Gastrocnemius medialis (tissue), 4 donors: ENCODE measurements around the gene ETAA1. TPM values are rescaled to one million over a fixed set of nuclear protein-coding genes. Genes with fewer than 3 reads are reported as not detected.

ENCODE experiments used
- ATAC-seq, 2 donors: fragments of 150-250 bp; one replicate each; pipeline ENCODE4 v1.9.1; 2016
- DNase-seq, 2 donors: peaks; one replicate each; pipeline ENCODE4 v3.0.0-alpha.2; 2019
- H3K27ac ChIP-seq, 4 donors: fragments of 200-600 bp; sonication (generic); 1 replicate in 1 of 4; 2 replicates in 3 of 4; pipeline ENCODE4 v1.5.1; 2016 to 2018; ENCODE audit warnings: mild to moderate bottlenecking in 2 of 4, moderate library complexity in 1 of 4
- H3K27me3 ChIP-seq, 3 donors: fragments of 200-600 bp; sonication (generic) in 2 of 3; 1 replicate in 1 of 3; 2 replicates in 2 of 3; pipeline versions ENCODE4 v1.5.1 to v1.6.0; 2016 to 2019; ENCODE audit warnings: mild to moderate bottlenecking in 1 of 3, moderate library complexity in 1 of 3
- H3K36me3 ChIP-seq, 2 donors: fragments of 200-600 bp; sonication (generic) in 1 of 2; one replicate each; pipeline ENCODE4 v1.5.1; 2017 to 2018
- H3K4me1 ChIP-seq, 2 donors: fragments of 200-600 bp; sonication (generic) in 1 of 2; one replicate each; pipeline ENCODE4 v1.5.1; 2016 to 2017; ENCODE audit warnings: mild to moderate bottlenecking in 2 of 2
- H3K4me3 ChIP-seq, 4 donors: fragments of 200-600 bp; sonication (generic) in 3 of 4; 1 replicate in 1 of 4; 2 replicates in 3 of 4; pipeline ENCODE4 v1.5.1; 2016 to 2019; ENCODE audit warnings: mild to moderate bottlenecking in 2 of 4
- H3K9me3 ChIP-seq, 3 donors: fragments of 200-600 bp; sonication (generic) in 2 of 3; 1 replicate in 1 of 3; 2 replicates in 2 of 3; pipeline ENCODE4 v1.5.1; 2016 to 2019
- POLR2A ChIP-seq, 2 donors: fragments of 450-650 bp; IDR thresholded peaks; one replicate each; pipeline ENCODE4 v1.6.1; 2017; ENCODE audit warnings: antibody characterized with exemption in 2 of 2, mild to moderate bottlenecking in 2 of 2, moderate library complexity in 2 of 2
- in situ Hi-C, 4 donors: fragments of 200-750 bp; cut with MboI; loops; one replicate each; pipeline versions ENCODE4 v1.15.0 to v1.8.0; 2017; ENCODE audit warnings: low sequenced_read_pairs in 4 of 4
- intact Hi-C: fragments of 100-400 bp; cut with DNase I; formaldehyde crosslinking; loops from one replicate; pipeline ENCODE4 v1.15.1; 2023; ENCODE audit warnings: low total_unique reads
- total RNA-seq, 4 donors: library from RNA; depleted of rRNA; stranded (reverse); fragments of >200 nt; gene quantifications; one replicate each; pipeline versions ENCODE4 v1.1.0 to v1.2.3, GENCODE V29; 2016
- TF ChIP-seq, protein P1 (sequence below), 5 experiments: fragments of 450-650 bp in 3 of 5; fragments of 200-600 bp in 2 of 5; sonication (generic) in 2 of 5; IDR thresholded peaks in 4 of 5; conservative IDR thresholded peaks in 1 of 5; 1 replicate in 4 of 5; 2 replicates in 1 of 5; pipeline ENCODE4 v1.5.1; 2016 to 2019; ENCODE audit warnings: antibody characterized with exemption in 5 of 5, mild to moderate bottlenecking in 3 of 5, moderate library complexity in 3 of 5

ETAA1 gene
- 1 to 10 TPM; 4.1 to 7.8 (median 4.9) TPM for total RNA-seq

DNA sequence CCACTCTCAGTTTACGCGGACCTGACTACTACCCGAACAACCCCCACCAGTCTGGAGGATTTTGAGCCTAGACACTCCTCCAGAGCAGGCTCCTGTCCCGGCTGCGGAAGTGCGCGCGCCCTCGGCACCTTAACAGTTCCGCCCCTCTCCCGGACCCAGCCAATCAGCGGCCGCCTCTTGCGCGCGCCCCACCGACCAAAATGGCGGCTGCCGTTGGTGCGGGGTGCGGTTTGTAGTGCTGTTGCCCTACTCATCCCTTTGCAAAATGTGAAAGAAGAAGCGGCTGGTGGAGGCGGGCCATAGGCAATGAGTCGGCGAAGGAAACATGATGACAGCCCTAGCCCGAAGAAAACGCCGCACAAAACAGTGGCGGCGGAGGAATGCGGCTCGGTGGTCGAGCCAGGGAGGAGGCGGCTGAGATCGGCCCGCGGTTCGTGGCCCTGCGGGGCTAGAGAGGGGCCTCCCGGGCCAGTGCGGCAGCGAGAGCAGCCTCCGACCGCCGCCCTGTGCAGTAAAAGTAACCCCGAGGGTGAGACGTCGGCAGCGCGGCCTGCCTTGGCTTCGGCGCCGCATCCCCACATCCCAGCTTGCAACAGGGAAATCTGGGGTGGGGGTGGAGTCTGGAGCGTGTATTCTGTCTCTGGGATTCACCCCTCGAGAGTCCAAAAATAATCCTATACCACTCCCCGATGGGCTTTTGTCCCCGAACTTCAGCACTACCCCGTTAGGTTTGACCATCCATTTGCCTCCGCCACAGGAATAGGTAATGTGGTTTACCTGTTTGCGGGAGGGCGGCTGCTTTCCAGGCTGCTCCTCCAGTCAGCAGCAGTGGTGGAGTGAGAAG lies at the start of gene ETAA1:
Gene ETAA1 (plus strand): TSS at position 191 of the 844 bp plus-strand sequence. CDS start 116 bp downstream, at position 307.
- Histone ChIP-seq H3K27ac (peak within 1 kb of the TSS; percentile 82 to 90 (median 90)), H3K27me3 (no peaks in the 10 kb centered on the region), H3K4me3 (peak within 1 kb of the TSS; percentile 83 to 95 (median 89)), H3K4me1 (no peaks in the 10 kb centered on the region), H3K9me3 (no peaks in the 10 kb centered on the region), H3K36me3 (peaks cover 0 to under 1% of the 10 kb centered on the region in 2 donors)
- ATAC-seq (peak; percentile 98), DNase-seq (peak; percentile 85 to 88)
- in situ Hi-C loops (no loop called here), intact Hi-C loops (loop anchor here (1.0 to 5.0 kb wide), 5 partner anchors 65 to 965 kb away; no protein-coding TSS in a partner anchor)
- TF ChIP-seq, protein P1, sequence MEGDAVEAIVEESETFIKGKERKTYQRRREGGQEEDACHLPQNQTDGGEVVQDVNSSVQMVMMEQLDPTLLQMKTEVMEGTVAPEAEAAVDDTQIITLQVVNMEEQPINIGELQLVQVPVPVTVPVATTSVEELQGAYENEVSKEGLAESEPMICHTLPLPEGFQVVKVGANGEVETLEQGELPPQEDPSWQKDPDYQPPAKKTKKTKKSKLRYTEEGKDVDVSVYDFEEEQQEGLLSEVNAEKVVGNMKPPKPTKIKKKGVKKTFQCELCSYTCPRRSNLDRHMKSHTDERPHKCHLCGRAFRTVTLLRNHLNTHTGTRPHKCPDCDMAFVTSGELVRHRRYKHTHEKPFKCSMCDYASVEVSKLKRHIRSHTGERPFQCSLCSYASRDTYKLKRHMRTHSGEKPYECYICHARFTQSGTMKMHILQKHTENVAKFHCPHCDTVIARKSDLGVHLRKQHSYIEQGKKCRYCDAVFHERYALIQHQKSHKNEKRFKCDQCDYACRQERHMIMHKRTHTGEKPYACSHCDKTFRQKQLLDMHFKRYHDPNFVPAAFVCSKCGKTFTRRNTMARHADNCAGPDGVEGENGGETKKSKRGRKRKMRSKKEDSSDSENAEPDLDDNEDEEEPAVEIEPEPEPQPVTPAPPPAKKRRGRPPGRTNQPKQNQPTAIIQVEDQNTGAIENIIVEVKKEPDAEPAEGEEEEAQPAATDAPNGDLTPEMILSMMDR (IDR thresholded peaks at IDR 0.05 in 4 of 5, conservative IDR thresholded peaks at IDR 0.05 in 1 of 5): no peak
- peak; percentile 61 to 65 for TF ChIP-seq POLR2A (IDR thresholded peaks at IDR 0.05)

DNA sequence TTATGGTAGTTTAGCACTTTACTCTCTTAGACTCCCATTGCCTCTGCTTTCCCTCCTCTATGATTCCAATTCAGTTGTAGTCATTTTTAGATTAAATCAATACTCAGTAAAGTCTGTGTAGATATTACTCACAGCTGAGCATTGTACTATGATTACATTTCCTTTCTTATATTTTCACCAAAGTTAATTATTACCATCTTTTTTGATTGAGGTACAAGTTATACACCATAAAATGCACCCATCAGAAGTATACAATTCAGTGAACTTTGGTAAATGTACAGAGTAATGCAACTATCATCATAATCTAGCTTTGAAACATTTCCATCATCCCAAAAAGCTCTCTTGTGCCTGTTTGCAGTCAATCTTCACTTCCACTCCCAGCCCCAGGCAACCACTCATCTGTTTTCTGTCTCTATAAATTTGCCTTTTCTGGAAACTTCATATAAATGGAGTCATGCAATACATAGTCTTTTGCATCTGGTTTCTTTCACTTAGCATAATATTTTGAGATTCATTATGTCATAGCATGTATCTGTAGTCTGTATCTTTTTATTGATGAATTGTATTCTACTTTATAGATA lies 30.2 kb upstream of the ETAA1 start:
- no peak for ATAC-seq
- in situ Hi-C loops: no loop called here
- Histone ChIP-seq H3K9me3 (no peaks in the 10 kb centered on the region), H3K4me3 (no peak overlapping the region), H3K4me1 (no peaks in the 10 kb centered on the region), H3K27ac (no peak overlapping the region), H3K27me3 (peaks cover 0 to 4% (median 0%) of the 10 kb centered on the region in 3 donors), H3K36me3 (no peaks in the 10 kb centered on the region)
- no peak for TF ChIP-seq POLR2A (IDR thresholded peaks at IDR 0.05)
- TF ChIP-seq, protein P1 (IDR thresholded peaks at IDR 0.05 in 4 of 5, conservative IDR thresholded peaks at IDR 0.05 in 1 of 5): no peak
- intact Hi-C loops: no loop called here
- no peak for DNase-seq

DNA sequence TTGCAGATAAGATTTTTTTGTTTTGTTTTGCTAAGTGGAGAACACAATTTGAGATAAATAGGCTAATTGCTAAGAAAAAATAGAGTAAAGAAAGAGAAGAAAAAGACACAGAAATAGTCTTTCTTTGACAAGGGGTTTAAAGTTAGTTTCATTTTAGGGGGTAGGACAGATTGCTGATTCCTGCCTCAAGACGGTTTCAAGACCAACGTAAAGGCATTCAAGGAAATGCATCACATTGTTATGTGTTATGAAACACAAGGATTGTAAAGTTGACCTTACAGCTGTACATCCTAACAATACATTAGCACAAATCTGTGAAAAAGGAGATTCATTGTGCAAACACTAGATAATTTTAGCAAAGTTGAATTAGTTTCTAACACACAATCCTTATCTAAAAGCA lies 22.7 kb upstream of the ETAA1 start:
- Histone ChIP-seq H3K4me3 (peak overlapping the region in 1 of 4 donors; percentile 14), H3K4me1 (no peaks in the 10 kb centered on the region), H3K36me3 (no peaks in the 10 kb centered on the region), H3K9me3 (no peaks in the 10 kb centered on the region), H3K27ac (no peak overlapping the region), H3K27me3 (no peaks in the 10 kb centered on the region)
- DNase-seq (no peak), ATAC-seq (no peak)
- intact Hi-C loops: no loop called here
- in situ Hi-C loops: no loop called here
- TF ChIP-seq POLR2A (IDR thresholded peaks at IDR 0.05): no peak
- TF ChIP-seq, protein P1 (IDR thresholded peaks at IDR 0.05 in 4 of 5, conservative IDR thresholded peaks at IDR 0.05 in 1 of 5): no peak

DNA sequence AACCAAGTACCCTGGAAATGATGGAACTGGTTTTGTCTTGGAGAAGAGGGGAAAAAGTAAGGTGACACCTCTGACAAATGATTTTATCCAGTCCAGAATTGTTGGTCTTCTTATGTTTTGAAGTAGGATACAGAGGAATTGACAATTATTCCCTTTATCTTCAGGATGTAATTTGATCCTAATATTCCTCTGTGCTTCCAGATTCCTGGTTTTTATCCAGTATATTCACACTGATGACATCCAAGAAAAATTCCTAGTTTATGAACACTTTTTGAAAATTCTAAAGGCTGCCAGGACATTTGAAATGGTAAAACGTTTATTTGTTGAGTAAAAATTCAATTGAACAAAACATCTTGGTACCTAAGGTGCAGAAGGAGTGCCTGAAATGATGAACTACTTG lies 22.2 kb upstream of the ETAA1 start:
- in situ Hi-C loops (no loop called here), intact Hi-C loops (no loop called here)
- no peaks in the 10 kb centered on the region for H3K27me3 ChIP-seq
- no peak overlapping the region for H3K27ac ChIP-seq
- H3K4me1 ChIP-seq: no peaks in the 10 kb centered on the region
- ATAC-seq: no peak
- H3K36me3 ChIP-seq: no peaks in the 10 kb centered on the region
- TF ChIP-seq, protein P1 (IDR thresholded peaks at IDR 0.05 in 4 of 5, conservative IDR thresholded peaks at IDR 0.05 in 1 of 5): no peak
- TF ChIP-seq POLR2A (IDR thresholded peaks at IDR 0.05): no peak
- no peak for DNase-seq
- H3K4me3 ChIP-seq: no peak overlapping the region
- H3K9me3 ChIP-seq: no peaks in the 10 kb centered on the region
